ENCODE data around the gene YPEL2. TPM values are rescaled to one million over a fixed set of nuclear protein-coding genes. Genes with fewer than 3 reads are reported as not detected.

The YPEL2 gene
- total and polyA plus RNA-seq, 2 donors (not counting 1 experiment from before 2014, with no cell fraction given) = 20.7 to 51.8 TPM

DNA sequence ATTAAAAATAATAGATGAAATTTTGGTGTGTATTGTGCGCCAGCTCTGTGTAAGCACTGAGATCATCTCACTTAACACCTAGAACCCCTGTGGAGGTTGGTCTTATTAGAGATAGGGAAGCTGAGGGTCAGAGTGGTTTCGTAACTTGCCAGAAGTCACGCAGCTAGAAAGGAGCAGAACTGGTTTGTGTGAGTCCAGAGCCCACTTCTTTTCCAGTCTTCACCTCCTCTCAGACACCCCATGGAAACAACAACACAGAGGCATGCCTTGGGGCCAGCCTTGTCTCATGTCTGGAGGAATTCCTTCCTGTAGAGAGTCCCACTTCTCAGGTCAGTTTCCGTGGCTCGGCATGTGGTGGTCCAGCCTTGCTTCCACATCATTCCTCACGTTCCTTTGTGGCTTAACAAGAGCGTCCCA lies 16.5 kb downstream of the YPEL2 start:
- ChIA-PET POLR2A (interaction anchor here (0.6 to 3.3 kb wide), 3 partner anchors 14 to 139 kb away, joined by 3 to 27 read pairs (median 3); no protein-coding TSS in a partner anchor), CTCF (interaction anchor here (1.1 to 1.6 kb wide), 2 partner anchors 18 to 93 kb away, joined by 3 to 10 read pairs; no protein-coding TSS in a partner anchor)
- Histone ChIP-seq H3K79me2 (ENCODE audit: control insufficient read depth, insufficient read depth, low read length) (peaks cover 96% of the 10 kb centered on the region), H3K27me3 (replicated peaks in 1 of 4; ENCODE audit: control extremely low read depth in 1 of 4, control insufficient read depth in 3 of 4, insufficient read depth in 4 of 4, low read length in 3 of 4) (no peaks in the 10 kb centered on the region), H3K9me3 (ENCODE audit: control extremely low read depth in 1 of 3, control insufficient read depth in 2 of 3, insufficient read depth in 1 of 3, low read length in 2 of 3) (no peaks in the 10 kb centered on the region), H3K27ac (ENCODE audit: low read length in 2 of 2) (peak overlapping the region in 1 of 2 donors; percentile 11), H2AFZ (ENCODE audit: insufficient read depth, low read depth, low read length, poor library complexity, severe bottlenecking) (no peak overlapping the region), H3K4me3 (ENCODE audit: control extremely low read depth in 1 of 5, extremely low read depth in 1 of 5, insufficient read depth in 1 of 5, low read depth in 2 of 5, low read length in 4 of 5) (no peak overlapping the region), H4K20me1 (ENCODE audit: control insufficient read depth, insufficient read depth, low read length, poor library complexity, severe bottlenecking) (peaks cover 50% of the 10 kb centered on the region), H3K36me3 (replicated peaks in 1 of 2; ENCODE audit: control extremely low read depth in 1 of 2, control insufficient read depth in 1 of 2, extremely low read depth in 1 of 2, insufficient read depth in 2 of 2, low read length in 1 of 2) (peaks cover 0 to 2% of the 10 kb centered on the region in 2 experiments), H3K9ac (ENCODE audit: low read length) (no peak overlapping the region), H3K4me2 (replicated peaks; ENCODE audit: low read depth, low read length, poor library complexity, severe bottlenecking) (no peak overlapping the region), H3K4me1 (ENCODE audit: control insufficient read depth in 2 of 2, insufficient read depth in 2 of 2, low read length in 2 of 2) (peaks cover 54 to 63% of the 10 kb centered on the region in 2 donors)
- intact Hi-C loops (cut with micrococcal nuclease) = loop anchor here (2.0 kb wide), 1 partner anchor 15 kb away; no protein-coding TSS in a partner anchor
- 90% methylated on average over 3 of the region's 7 CpGs for whole genome bisulfite sequencing (ENCODE audit: insufficient coverage)
- TF ChIP-seq EZH2 (IDR thresholded peaks at IDR 0.05; ENCODE audit: borderline replicate concordance, insufficient read depth, low read depth, low read length, poor library complexity, severe bottlenecking) = no peak
- no peak for TF ChIP-seq CTCF (IDR thresholded peaks at IDR 0.05)
- H3K27ac Mint-ChIP-seq = peak overlapping the region; percentile 61
- peaks cover 79% of the 10 kb centered on the region for H3K4me1 Mint-ChIP-seq
- ATAC-seq (ENCODE audit: low read depth) (no peak), DNase-seq (no peak)
- no peaks in the 10 kb centered on the region for H3K9me3 Mint-ChIP-seq (ENCODE audit: insufficient read depth)
- H3K4me3 Mint-ChIP-seq = no peak overlapping the region
- no peaks in the 10 kb centered on the region for H3K27me3 Mint-ChIP-seq

DNA sequence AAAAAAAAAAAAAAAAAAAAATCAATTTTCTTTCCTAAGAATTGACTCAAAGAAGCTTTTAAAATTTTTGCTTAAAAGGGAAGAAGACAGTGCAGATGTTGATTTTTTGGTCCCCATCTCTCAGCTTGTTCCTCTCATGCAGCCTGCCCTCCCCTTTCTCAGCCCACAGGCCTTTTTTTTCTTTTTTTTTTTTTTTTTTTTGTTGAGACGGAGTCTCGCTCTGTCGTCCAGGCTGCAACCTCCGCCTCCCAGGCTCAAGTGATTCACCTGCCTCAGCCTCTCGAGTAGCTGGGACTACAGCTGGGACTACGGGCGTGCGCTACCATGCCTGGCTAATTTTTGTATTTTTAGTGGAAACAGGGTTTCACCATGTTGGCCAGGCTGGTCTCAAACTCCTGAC lies 17.7 kb downstream of the YPEL2 start:
- Histone ChIP-seq H3K4me3 (ENCODE audit: control extremely low read depth in 1 of 5, extremely low read depth in 1 of 5, insufficient read depth in 1 of 5, low read depth in 2 of 5, low read length in 4 of 5) (no peak overlapping the region), H3K36me3 (replicated peaks in 1 of 2; ENCODE audit: control extremely low read depth in 1 of 2, control insufficient read depth in 1 of 2, extremely low read depth in 1 of 2, insufficient read depth in 2 of 2, low read length in 1 of 2) (peaks cover 0 to 11% of the 10 kb centered on the region in 2 experiments), H3K79me2 (ENCODE audit: control insufficient read depth, insufficient read depth, low read length) (peaks cover 95% of the 10 kb centered on the region), H3K9ac (ENCODE audit: low read length) (no peak overlapping the region), H3K9me3 (ENCODE audit: control extremely low read depth in 1 of 3, control insufficient read depth in 2 of 3, insufficient read depth in 1 of 3, low read length in 2 of 3) (no peaks in the 10 kb centered on the region), H4K20me1 (ENCODE audit: control insufficient read depth, insufficient read depth, low read length, poor library complexity, severe bottlenecking) (peaks cover 38% of the 10 kb centered on the region), H3K4me1 (ENCODE audit: control insufficient read depth in 2 of 2, insufficient read depth in 2 of 2, low read length in 2 of 2) (peaks cover 50 to 51% of the 10 kb centered on the region in 2 donors), H3K4me2 (replicated peaks; ENCODE audit: low read depth, low read length, poor library complexity, severe bottlenecking) (no peak overlapping the region), H2AFZ (ENCODE audit: insufficient read depth, low read depth, low read length, poor library complexity, severe bottlenecking) (no peak overlapping the region), H3K27ac (ENCODE audit: low read length in 2 of 2) (peak overlapping the region in 1 of 2 donors; percentile 88), H3K27me3 (replicated peaks in 1 of 4; ENCODE audit: control extremely low read depth in 1 of 4, control insufficient read depth in 3 of 4, insufficient read depth in 4 of 4, low read length in 3 of 4) (no peaks in the 10 kb centered on the region)
- ChIA-PET POLR2A (interaction anchor here (0.7 to 3.3 kb wide), 5 partner anchors 13 to 1124 kb away, joined by 5 to 27 read pairs (median 6); no protein-coding TSS in a partner anchor), CTCF (interaction anchor here (0.6 to 1.6 kb wide), 5 partner anchors 13 to 92 kb away, joined by 3 to 10 read pairs (median 3); no protein-coding TSS in a partner anchor)
- ATAC-seq (ENCODE audit: low read depth) = peak; percentile 51
- WGBS (ENCODE audit: insufficient coverage) = 75% methylated on average over 4 of the region's 8 CpGs
- peak overlapping the region; percentile 49 for H3K4me3 Mint-ChIP-seq
- peaks cover 78% of the 10 kb centered on the region for H3K4me1 Mint-ChIP-seq
- no peaks in the 10 kb centered on the region for H3K27me3 Mint-ChIP-seq
- H3K27ac Mint-ChIP-seq = peak overlapping the region; percentile 50
- no peaks in the 10 kb centered on the region for H3K9me3 Mint-ChIP-seq (ENCODE audit: insufficient read depth)
- intact Hi-C loops (cut with micrococcal nuclease) = loop anchor here (2.0 kb wide), 1 partner anchor 14 kb away; no protein-coding TSS in a partner anchor
- no peak for TF ChIP-seq CTCF (IDR thresholded peaks at IDR 0.05)
- peak; percentile 32 for DNase-seq

Data from B cell (primary cell).